Astrocyte of the spinal cord (primary cell): ENCODE results near the gene ITIH4.

Experiments
- DNase-seq: peaks from one replicate; pipeline ENCODE4 v3.0.0; 2011; ENCODE audit warnings: low read depth, low spot score
- H3K4me3 ChIP-seq: 2 replicates; pipeline ENCODE4 v1.5.1; 2011; ENCODE audit warnings: low read depth, mild to moderate bottlenecking, low read length, moderate library complexity
- in situ Hi-C: cut with HindIII; loops from 2 replicates; pipeline ENCODE4 v1.10.0; 2017; ENCODE audit warnings: low sequenced_read_pairs
- TF ChIP-seq, protein P1 (sequence below): IDR thresholded peaks from 2 replicates; pipeline ENCODE4 v1.5.1; 2012; ENCODE audit warnings: low read depth, mild to moderate bottlenecking, low read length, inconsistent platforms

Gene ITIH4

DNA sequence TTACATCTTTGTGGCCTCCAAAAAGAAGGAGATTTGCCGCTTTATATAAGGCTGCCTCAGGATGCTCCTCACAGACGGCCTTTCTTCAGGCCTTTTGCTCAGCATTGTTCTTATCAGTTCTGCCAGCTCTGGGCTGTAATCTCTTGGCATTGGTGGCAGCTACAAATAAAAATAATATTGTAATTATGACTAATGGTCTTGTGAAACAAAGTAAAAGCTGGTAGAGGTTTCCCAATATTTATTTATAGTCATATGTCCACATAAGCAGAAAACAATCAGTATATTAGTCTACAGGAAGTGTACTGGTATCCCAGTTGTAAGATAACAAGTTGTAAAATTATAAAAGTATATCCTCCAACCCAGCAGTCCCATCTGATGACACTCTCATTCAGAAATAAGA is 67.0 kb downstream of the ITIH4 start:
- DNase-seq: no peak
- TF ChIP-seq, protein P1, sequence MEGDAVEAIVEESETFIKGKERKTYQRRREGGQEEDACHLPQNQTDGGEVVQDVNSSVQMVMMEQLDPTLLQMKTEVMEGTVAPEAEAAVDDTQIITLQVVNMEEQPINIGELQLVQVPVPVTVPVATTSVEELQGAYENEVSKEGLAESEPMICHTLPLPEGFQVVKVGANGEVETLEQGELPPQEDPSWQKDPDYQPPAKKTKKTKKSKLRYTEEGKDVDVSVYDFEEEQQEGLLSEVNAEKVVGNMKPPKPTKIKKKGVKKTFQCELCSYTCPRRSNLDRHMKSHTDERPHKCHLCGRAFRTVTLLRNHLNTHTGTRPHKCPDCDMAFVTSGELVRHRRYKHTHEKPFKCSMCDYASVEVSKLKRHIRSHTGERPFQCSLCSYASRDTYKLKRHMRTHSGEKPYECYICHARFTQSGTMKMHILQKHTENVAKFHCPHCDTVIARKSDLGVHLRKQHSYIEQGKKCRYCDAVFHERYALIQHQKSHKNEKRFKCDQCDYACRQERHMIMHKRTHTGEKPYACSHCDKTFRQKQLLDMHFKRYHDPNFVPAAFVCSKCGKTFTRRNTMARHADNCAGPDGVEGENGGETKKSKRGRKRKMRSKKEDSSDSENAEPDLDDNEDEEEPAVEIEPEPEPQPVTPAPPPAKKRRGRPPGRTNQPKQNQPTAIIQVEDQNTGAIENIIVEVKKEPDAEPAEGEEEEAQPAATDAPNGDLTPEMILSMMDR: no peak
- in situ Hi-C loops: no loop called here
- H3K4me3 ChIP-seq: no peak overlapping the region
